Neural cell (in vitro differentiated cells): Measurements from ENCODE around the gene STMN3. TPM values are rescaled to one million over a fixed set of nuclear protein-coding genes. Genes with fewer than 3 reads are reported as not detected.

Source experiments
- H2AFZ ChIP-seq: fragments of 200-600, 300-800 bp; sonication (generic), shearing (Covaris generic); 2 replicates; pipeline ENCODE4 v1.6.0; 2014; ENCODE audit warnings: low read depth, mild to moderate bottlenecking, antibody characterized with exemption, low read length, moderate library complexity
- H3F3A ChIP-seq: fragments of 200-600 bp; shearing (Covaris generic); 2 replicates; pipeline ENCODE4 v1.6.1; 2016; ENCODE audit warnings: mild to moderate bottlenecking, moderate library complexity, mixed read lengths, antibody characterized with exemption, low read length; ENCODE audit not compliant: insufficient read depth, poor library complexity, severe bottlenecking
- H3K27ac ChIP-seq: fragments of 200-600, 300-800 bp; sonication (generic), shearing (Covaris generic); 2 replicates; pipeline ENCODE4 v1.5.1; 2014; ENCODE audit warnings: mild to moderate bottlenecking, low read length, moderate library complexity
- H3K27me3 ChIP-seq: fragments of 300-800, 200-600 bp; sonication (generic), shearing (Covaris generic); 2 replicates; pipeline ENCODE4 v1.6.0; 2014; ENCODE audit warnings: mild to moderate bottlenecking, low read depth, low read length, moderate library complexity; ENCODE audit not compliant: insufficient read depth
- H3K36me3 ChIP-seq: fragments of 300-800, 200-600 bp; sonication (generic), shearing (Covaris generic); 2 replicates; pipeline ENCODE4 v1.5.1; 2014; ENCODE audit warnings: mild to moderate bottlenecking, antibody characterized with exemption, low read length, moderate library complexity; ENCODE audit not compliant: insufficient read depth
- H3K4me2 ChIP-seq: fragments of 300-800, 200-600 bp; sonication (generic), shearing (Covaris generic); 2 replicates; pipeline ENCODE4 v1.6.0; 2014; ENCODE audit warnings: mild to moderate bottlenecking, low read length
- H3K4me3 ChIP-seq: fragments of 300-800, 200-600 bp; sonication (generic), shearing (Covaris generic); 2 replicates; pipeline ENCODE4 v1.5.1; 2014; ENCODE audit warnings: mild to moderate bottlenecking, low read length, moderate library complexity
- H3K79me2 ChIP-seq: fragments of 200-600 bp; shearing (Covaris generic); replicated peaks from 2 replicates; pipeline ENCODE4 v1.6.0; 2014; ENCODE audit warnings: mild to moderate bottlenecking, low read length, moderate library complexity; ENCODE audit not compliant: insufficient read depth
- H3K9ac ChIP-seq: fragments of 300-800, 200-600 bp; sonication (generic), shearing (Covaris generic); 2 replicates; pipeline ENCODE4 v1.6.1; 2016; ENCODE audit warnings: mild to moderate bottlenecking, low read length, mixed read lengths
- H3K9me2 ChIP-seq: fragments of 200-600 bp; shearing (Covaris generic); 2 replicates; pipeline ENCODE4 v1.6.1; 2016; ENCODE audit warnings: mild to moderate bottlenecking, low read length, mixed read lengths; ENCODE audit not compliant: insufficient read depth
- H3K9me3 ChIP-seq: fragments of 200-600, 300-800 bp; sonication (generic), shearing (Covaris generic); 2 replicates; pipeline ENCODE4 v1.6.1; 2016; ENCODE audit warnings: mild to moderate bottlenecking, mixed run types, low read length, moderate library complexity, mixed read lengths
- H4K20me1 ChIP-seq: fragments of 200-600 bp; shearing (Covaris generic); 2 replicates; pipeline ENCODE4 v1.6.1; 2016; ENCODE audit warnings: mild to moderate bottlenecking, mixed run types; ENCODE audit not compliant: insufficient read depth
- EP300 ChIP-seq: fragments of 450-650 bp; conservative IDR thresholded peaks from 2 replicates; pipeline ENCODE4 v1.6.1; 2014; ENCODE audit warnings: antibody characterized with exemption, mild to moderate bottlenecking, moderate library complexity; ENCODE audit not compliant: poor library complexity, severe bottlenecking
- EZH2 ChIP-seq: fragments of 200-600, 300-800 bp; shearing (Covaris generic), sonication (generic); IDR thresholded peaks from 2 replicates; pipeline ENCODE4 v1.6.1; 2014; ENCODE audit warnings: antibody characterized with exemption, low read length, borderline replicate concordance, mild to moderate bottlenecking; ENCODE audit not compliant: insufficient read depth, poor library complexity, severe bottlenecking
- MXI1 ChIP-seq: fragments of 450-650 bp; conservative IDR thresholded peaks from 2 replicates; pipeline ENCODE4 v1.6.1; 2014; ENCODE audit warnings: antibody characterized with exemption, mild to moderate bottlenecking; ENCODE audit not compliant: poor library complexity, severe bottlenecking
- POLR2AphosphoS5 ChIP-seq: IDR thresholded peaks from 2 replicates; pipeline ENCODE4 v1.6.1; 2012
- RAD21 ChIP-seq: fragments of 450-650 bp; conservative IDR thresholded peaks from 2 replicates; pipeline ENCODE4 v1.6.1; 2014; ENCODE audit warnings: antibody characterized with exemption, mild to moderate bottlenecking, moderate library complexity
- SMC3 ChIP-seq: fragments of 450-650 bp; conservative IDR thresholded peaks from 2 replicates; pipeline ENCODE4 v1.6.1; 2014; ENCODE audit warnings: antibody characterized with exemption, mild to moderate bottlenecking, moderate library complexity; ENCODE audit not compliant: poor library complexity
- TAF1 ChIP-seq: IDR thresholded peaks from 2 replicates; pipeline ENCODE4 v1.6.1; 2012; ENCODE audit warnings: low read depth
- polyA plus RNA-seq: library from polyadenylated mRNA; depleted of rRNA; stranded (reverse); fragments of >200 nt; gene quantifications from 2 replicates; pipeline ENCODE4 v1.2.3, GENCODE V29; 2014
- TF ChIP-seq, protein P1 (sequence below): fragments of 450-650 bp; IDR thresholded peaks from 2 replicates; pipeline ENCODE4 v1.5.1; 2014; ENCODE audit warnings: antibody characterized with exemption, mild to moderate bottlenecking, moderate library complexity; ENCODE audit not compliant: poor library complexity, severe bottlenecking
- TF ChIP-seq, protein P2 (sequence below): IDR thresholded peaks from 2 replicates; pipeline ENCODE4 v1.6.1; 2012; ENCODE audit warnings: borderline replicate concordance

The STMN3 gene
- polyA plus RNA-seq, 1 donor from 2014 or later: 268 TPM

DNA sequence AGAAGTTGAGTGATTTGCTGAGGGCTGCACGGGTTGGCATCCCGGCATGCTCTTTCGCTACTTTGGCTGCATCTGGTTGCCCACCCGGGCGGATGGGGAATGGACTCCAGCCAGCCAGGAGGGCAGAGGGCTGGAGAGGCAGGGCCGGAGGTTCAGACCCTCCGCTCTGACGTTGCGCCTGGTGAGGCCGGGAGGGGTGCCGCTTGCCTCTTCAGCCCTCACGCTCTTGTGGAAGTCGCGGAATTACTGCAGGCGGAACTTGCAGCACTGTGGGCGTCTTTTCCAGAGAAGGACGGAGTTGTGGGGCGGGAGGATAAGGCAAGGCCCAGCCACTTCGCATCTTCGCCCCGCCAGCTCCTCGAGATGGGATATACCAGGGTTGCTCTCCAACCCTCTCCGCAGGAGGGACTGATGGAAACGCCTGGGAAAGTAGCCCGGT is 5.5 kb upstream of the STMN3 start:
- H3K9me3 ChIP-seq: no peaks in the 10 kb centered on the region
- peak overlapping the region; percentile 32 for H2AFZ ChIP-seq

DNA sequence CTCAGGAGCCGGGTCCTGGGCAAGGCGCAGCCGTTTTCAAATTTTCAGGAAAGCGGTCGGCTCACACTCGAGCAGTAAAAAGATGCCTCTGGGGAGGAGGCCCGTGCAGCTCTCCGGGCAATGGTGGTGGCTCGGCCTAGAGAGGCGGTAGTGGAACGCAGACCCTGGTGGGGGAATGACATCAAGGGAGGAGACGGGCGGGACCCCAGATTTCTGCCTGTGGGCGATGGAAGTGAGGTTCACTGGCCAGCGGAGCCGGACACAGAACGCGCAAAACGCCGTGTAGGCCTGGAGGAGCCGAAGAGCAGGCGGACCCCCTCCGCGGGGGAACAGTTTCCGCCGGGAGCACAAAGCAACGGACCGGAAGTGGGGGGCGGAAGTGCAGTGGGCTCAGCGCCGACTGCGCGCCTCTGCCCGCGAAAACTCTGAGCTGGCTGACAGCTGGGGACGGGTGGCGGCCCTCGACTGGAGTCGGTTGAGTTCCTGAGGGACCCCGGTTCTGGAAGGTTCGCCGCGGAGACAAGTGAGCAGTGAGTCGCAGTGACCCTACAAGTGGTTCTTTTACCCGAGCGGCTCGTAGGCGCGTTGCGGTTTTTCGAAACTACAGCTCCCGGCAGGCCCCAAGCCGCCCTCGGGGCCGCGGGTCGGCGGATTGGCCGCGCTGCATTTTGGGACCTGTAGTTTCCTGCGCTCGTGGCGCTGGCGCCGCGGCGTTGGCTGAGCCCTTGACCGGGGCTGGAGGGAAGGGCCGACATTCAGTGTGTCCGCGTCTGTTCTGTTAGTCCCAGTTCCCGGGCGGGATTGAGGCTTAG is 4.9 kb upstream of the STMN3 start, which contains the start of gene RTEL1:
TSS of gene RTEL1 (plus strand) at position 376 of the 812 bp plus-strand sequence. CDS start 1,091 bp downstream, outside the sequence.
- H3K4me2 ChIP-seq: peak within 1 kb of the TSS; percentile 78
- H3K27ac ChIP-seq: peak within 1 kb of the TSS; percentile 55
- TF ChIP-seq, protein P1, sequence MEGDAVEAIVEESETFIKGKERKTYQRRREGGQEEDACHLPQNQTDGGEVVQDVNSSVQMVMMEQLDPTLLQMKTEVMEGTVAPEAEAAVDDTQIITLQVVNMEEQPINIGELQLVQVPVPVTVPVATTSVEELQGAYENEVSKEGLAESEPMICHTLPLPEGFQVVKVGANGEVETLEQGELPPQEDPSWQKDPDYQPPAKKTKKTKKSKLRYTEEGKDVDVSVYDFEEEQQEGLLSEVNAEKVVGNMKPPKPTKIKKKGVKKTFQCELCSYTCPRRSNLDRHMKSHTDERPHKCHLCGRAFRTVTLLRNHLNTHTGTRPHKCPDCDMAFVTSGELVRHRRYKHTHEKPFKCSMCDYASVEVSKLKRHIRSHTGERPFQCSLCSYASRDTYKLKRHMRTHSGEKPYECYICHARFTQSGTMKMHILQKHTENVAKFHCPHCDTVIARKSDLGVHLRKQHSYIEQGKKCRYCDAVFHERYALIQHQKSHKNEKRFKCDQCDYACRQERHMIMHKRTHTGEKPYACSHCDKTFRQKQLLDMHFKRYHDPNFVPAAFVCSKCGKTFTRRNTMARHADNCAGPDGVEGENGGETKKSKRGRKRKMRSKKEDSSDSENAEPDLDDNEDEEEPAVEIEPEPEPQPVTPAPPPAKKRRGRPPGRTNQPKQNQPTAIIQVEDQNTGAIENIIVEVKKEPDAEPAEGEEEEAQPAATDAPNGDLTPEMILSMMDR: peak; percentile 26
- peak; percentile 63 for TF ChIP-seq POLR2AphosphoS5
- peak; percentile 65 for TF ChIP-seq EP300
- TF ChIP-seq, protein P2, sequence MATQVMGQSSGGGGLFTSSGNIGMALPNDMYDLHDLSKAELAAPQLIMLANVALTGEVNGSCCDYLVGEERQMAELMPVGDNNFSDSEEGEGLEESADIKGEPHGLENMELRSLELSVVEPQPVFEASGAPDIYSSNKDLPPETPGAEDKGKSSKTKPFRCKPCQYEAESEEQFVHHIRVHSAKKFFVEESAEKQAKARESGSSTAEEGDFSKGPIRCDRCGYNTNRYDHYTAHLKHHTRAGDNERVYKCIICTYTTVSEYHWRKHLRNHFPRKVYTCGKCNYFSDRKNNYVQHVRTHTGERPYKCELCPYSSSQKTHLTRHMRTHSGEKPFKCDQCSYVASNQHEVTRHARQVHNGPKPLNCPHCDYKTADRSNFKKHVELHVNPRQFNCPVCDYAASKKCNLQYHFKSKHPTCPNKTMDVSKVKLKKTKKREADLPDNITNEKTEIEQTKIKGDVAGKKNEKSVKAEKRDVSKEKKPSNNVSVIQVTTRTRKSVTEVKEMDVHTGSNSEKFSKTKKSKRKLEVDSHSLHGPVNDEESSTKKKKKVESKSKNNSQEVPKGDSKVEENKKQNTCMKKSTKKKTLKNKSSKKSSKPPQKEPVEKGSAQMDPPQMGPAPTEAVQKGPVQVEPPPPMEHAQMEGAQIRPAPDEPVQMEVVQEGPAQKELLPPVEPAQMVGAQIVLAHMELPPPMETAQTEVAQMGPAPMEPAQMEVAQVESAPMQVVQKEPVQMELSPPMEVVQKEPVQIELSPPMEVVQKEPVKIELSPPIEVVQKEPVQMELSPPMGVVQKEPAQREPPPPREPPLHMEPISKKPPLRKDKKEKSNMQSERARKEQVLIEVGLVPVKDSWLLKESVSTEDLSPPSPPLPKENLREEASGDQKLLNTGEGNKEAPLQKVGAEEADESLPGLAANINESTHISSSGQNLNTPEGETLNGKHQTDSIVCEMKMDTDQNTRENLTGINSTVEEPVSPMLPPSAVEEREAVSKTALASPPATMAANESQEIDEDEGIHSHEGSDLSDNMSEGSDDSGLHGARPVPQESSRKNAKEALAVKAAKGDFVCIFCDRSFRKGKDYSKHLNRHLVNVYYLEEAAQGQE: no peak
- TF ChIP-seq MXI1: peak; percentile 95
- no peak for TF ChIP-seq RAD21
- TF ChIP-seq EZH2: no peak
- peak; percentile 48 for TF ChIP-seq SMC3

More for the DNA sequence above, 5.5 kb upstream of the STMN3 start:
- Histone ChIP-seq H3K4me3 (peak overlapping the region; percentile 86), H3K9me2 (no peaks in the 10 kb centered on the region), H4K20me1 (no peaks in the 10 kb centered on the region), H3K9ac (peak overlapping the region; percentile 64), H3K79me2 (no peaks in the 10 kb centered on the region), H3K27ac (peak overlapping the region; percentile 55), H3F3A (no peaks in the 10 kb centered on the region), H3K4me2 (peak overlapping the region; percentile 78), H3K36me3 (no peaks in the 10 kb centered on the region), H3K27me3 (no peaks in the 10 kb centered on the region)
- no peak for TF ChIP-seq POLR2AphosphoS5
- TF ChIP-seq MXI1: no peak
- TF ChIP-seq, protein P1: no peak
- TF ChIP-seq RAD21: no peak
- TF ChIP-seq EP300: no peak
- TF ChIP-seq SMC3: no peak
- TF ChIP-seq TAF1: no peak
- no peak for TF ChIP-seq EZH2
- TF ChIP-seq, protein P2: no peak

More for the DNA sequence above, 4.9 kb upstream of the STMN3 start, which contains the start of gene RTEL1:
- no peaks in the 10 kb centered on the region for H4K20me1 ChIP-seq
- H3K27me3 ChIP-seq: no peaks in the 10 kb centered on the region
- H3K9ac ChIP-seq: peak within 1 kb of the TSS; percentile 64
- H3K9me2 ChIP-seq: no peaks in the 10 kb centered on the region
- H3K9me3 ChIP-seq: no peaks in the 10 kb centered on the region
- no peaks in the 10 kb centered on the region for H3K36me3 ChIP-seq
- peak within 1 kb of the TSS; percentile 32 for H2AFZ ChIP-seq
- peak within 1 kb of the TSS; percentile 86 for H3K4me3 ChIP-seq
- H3F3A ChIP-seq: no peaks in the 10 kb centered on the region
- H3K79me2 ChIP-seq: no peaks in the 10 kb centered on the region
